Stimulated activated CD4-positive, alpha-beta T cell treated with anti-CD3 and anti-CD28 coated beads, Interleukin-1b, Interleukin-23, amount 100 ng/mL, for 1 hour (primary cell): ENCODE results near the gene DIPK1A.

ENCODE experiments used
- DNase-seq, 2 donors: peaks; one replicate each; pipeline ENCODE4 v3.0.0-alpha.2; 2020; ENCODE audit warnings: low read depth in 2 of 2

Gene DIPK1A

DNA sequence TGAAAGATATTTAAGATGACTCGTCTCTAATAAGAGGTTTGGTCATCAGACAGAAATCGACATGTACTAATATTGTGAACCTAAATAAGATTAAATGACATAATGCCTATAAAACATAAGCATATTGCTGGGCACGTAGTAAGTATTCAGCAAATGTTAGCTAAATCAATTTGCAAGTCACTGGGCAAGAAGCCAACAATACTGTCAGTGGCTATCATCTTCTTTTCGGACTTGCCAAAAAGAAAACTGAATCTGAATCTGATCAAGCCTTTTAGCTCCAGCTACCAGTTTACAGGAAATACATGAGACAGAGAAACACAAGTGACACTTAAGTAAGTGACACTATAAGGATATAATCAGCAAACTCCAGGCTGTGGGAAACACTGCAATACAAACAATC is 83.5 kb downstream of the DIPK1A start:
- no peak for DNase-seq

DNA sequence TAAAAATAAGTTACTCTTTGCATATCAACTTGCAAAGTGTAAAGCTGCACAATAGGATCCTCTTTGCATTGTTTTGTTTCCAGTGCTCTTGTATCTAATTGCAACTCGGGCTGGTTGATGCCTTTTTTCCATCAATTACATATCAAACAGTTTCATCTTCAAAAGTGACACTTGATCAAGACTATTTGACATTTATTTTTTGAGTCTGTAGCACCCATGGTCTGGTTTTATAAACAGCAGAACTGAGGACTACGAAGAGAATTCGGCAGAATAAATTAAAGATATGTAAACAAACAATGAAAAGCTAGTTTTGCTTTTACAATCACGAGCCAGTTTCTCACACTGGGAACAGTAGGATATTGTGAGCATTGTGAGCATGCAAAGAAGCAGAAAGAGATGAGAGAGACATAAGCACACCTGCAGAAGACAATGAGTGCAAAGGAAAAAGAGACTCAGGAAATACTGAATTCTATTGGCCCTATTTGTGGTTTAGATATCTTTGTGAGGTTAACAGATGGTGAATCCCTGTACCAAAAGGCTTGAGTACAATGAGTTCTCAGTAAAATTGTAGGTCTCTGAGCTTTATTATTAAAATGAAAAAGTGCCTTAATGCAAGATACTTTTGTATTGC is 84.1 kb downstream of the DIPK1A start:
- no peak for DNase-seq

- DNase-seq, result no peak
Observed at GRCh38 chr1:92876351-92876750, 84.9 kb downstream of the DIPK1A start.

GRCh38 chr1:92874987-92875386 is 86.3 kb downstream of the DIPK1A start:
- no peak for DNase-seq

DNA sequence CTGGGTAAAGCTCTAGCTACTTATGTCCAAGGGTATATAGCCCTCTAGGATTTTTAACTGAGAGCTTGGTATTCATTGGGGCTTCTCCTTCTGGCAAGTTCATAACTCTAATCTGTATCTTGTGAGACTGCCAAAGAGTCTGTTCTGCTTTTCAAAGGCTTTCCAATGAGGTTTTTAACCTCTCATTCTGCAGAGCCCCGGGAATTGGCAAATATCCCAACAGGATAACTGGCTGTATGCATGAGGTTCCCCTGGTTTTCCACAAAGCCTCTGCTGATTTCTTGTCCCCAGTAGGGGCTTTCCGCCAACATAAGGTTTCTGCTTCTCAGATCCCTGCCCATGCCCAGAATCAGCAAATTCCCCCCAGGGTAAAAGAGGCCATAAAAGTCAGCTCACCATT is 88.5 kb downstream of the DIPK1A start:
- no peak for DNase-seq

DNA sequence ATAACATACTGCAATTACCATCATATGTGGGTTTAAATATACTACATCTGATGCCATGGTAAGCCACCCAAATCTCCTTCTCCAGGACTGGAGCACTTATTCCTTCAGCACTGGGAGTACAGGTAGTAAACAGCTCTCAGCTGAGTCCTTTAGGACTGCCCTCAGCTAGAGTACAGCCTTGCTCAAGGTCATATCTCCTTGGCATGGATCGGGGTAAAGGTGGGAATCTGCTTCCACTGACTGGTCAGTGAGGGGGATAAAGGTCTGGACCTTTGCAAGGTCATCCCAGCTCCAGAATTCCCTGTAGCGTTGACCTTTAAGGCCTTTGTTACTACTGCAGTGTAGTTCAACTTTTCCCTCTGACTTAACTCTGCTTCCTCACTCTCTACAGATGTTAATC is 90.7 kb downstream of the DIPK1A start:
- DNase-seq, result no peak

DNA sequence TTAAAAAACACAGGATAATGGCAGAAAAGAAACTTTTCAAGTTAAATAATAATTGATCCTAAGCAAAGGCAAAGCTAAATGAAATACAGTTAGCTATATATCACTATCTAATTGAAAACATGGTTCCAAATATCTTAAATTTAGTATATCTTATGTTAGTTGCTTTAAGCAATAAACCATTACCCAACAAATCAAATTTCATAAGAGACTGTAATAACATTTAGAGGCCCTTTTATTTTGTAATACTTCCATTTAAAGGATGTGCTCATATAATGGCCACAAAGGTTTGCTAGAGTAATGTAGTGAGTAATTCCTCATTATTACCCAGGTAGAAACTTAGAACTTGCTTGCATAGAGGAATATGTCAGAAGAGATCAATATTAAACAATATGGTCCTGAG is 97.1 kb downstream of the DIPK1A start:
- DNase-seq, result no peak

- no peak for DNase-seq
Observed at GRCh38 chr1:92862605-92863004, 98.7 kb downstream of the DIPK1A start.

DNA sequence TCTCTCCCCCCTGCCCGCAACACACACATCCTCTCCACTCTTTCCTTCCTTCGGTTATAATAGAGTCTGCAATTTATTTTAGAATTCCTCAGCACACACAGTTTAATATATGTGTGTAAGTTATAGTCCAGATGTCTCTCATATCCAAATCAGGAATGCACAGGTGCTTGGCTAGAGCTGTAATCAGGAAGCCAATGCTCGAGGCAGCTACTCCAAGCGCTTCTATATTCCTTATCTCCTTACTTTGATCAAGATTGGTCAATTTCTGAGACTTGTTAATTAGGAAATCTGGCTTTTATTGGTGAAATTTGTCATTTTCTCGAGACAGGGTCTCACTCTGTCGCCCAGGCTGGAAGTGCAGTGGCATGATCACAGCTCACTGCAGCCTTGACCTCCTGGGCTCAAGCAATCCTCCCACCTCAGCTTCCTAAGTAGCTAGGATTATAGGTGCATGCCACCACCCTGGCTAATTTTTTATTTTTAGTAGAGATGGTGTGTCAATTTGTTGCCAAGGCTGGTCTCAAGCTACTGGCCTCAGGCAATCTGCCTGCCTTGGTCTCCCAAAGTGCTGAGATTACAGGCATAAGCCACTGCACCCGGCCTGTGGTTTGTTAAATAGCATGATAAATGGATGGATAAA is 101.7 kb downstream of the DIPK1A start:
- DNase-seq, result no peak

DNA sequence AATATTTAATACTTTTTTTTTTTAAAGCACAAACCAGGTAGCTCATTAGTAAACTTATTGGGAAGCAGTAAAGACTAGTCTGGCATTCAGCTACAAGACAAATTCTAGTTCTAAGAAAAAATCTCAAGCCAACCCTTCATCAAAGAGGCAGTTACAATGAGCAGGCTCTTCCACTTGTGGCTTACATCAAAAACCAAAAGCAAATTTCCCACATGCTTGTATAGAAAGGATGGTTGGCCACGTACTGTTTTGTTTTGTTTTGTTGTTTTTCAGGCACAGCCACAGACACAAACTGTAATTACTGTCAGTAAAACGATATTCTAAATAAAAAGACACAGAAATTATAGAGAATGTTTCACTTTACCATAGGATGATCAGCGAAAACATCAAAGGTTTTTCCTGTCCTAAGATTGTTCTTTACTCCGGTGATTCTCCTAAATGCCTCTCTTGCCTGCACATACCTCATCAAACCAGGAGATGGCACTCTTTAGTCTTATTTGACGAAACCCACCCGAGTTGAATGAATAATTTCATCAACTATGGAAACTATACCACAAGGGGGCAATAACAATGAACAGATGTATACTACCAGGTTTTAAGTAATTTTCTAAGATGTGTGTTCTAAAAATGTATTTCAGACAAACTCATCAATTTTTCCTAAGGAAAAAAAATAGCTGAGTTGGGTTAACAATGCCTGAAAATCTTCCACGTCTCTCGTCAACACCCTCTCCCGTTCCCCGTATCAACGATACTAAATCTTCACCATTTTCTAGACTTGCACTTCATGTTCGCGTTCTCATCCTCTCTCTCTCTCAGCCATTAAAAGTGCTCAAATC is 102.5 kb downstream of the DIPK1A start:
- peak; percentile 8 to 23 for DNase-seq

- DNase-seq, result no peak
Observed at GRCh38 chr1:92857817-92858216, 103.4 kb downstream of the DIPK1A start.

- DNase-seq, result no peak
Observed at GRCh38 chr1:92855236-92855635, 106.0 kb downstream of the DIPK1A start.

GRCh38 chr1:92854101-92854785 is 107.0 kb downstream of the DIPK1A start:
- DNase-seq, result no peak

GRCh38 chr1:92853299-92853698 is 108.0 kb downstream of the DIPK1A start:
- DNase-seq, result no peak

- DNase-seq, result no peak
Observed at GRCh38 chr1:92851729-92852128, 109.5 kb downstream of the DIPK1A start.

DNA sequence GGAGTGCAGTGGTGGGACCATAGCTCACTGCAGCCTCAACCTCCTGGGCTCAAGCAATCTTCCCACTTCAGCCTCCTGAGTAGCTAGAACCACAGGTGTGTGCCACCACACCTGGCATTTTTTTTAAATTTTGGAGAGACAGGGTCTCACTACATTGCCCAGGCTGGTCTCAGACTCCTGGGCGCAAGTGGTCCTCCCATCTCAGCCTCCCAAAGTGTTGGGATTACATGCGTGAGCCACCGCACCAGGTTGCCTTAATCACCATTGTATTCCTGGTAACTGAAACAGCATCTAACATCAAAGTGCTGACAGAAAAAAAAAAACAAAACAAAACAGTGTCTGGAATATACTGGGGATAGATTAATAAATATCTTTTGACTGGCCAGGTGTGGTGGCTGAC is 111.2 kb downstream of the DIPK1A start:
- DNase-seq, result no peak

DNA sequence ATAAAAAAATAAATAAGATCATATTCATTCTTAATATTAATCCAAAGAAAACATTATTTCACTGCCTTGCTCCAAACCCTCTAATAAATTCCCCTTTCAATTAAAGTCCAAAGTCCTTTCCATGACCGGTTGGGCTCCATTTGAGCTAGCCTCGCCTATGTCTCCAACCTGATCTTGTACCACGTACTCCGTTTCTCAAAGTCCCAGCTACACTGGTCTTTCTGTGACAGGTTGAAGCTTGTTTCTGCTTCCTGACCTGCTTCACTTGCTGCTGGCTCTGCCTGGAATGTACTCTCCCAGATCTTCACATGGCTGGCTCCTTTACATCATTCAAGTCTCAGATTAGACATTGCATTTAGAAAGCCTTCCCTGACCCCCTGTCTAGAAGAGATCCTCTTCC is 113.1 kb downstream of the DIPK1A start:
- no peak for DNase-seq

GRCh38 chr1:92845908-92846307 is 115.4 kb downstream of the DIPK1A start:
- no peak for DNase-seq

DNA sequence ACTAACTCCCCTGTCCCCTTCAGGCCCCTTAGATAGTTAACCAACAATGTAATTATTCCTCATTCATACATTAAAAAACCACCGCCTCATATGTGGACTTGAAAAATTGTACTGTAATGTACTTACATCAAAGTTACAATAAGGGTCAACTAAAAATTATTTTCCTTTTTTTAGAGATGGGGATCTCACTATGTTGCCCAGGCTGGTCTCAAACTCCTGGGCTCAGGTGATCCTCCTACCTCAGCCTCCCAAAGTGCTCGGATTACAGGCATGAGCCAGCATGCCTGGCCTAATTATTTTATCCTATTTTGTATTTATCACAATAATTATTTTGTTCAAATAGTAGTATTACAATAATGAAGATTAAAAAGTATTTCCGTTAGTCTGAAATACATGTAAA is 116.8 kb downstream of the DIPK1A start:
- DNase-seq, result no peak

- no peak for DNase-seq
Observed at GRCh38 chr1:92843429-92844352, 117.6 kb downstream of the DIPK1A start.

DNA sequence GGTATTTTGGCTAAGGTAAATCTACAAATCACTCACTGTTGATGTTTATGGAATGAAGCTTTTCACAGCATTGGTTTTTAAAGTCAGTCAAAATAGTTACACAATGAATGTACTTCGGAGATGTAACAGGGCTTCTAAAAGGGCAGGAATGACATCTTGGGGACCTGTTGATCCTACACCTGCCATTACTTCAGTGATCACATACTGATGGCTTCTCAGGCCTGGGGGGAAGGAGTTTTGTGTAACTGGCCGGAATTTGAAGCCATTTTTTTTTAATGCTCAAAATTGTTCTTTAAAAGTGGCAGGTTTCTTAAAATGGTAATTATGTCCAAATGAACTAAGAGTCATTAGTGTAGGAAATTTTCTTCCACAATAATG is 118.2 kb downstream of the DIPK1A start:
- no peak for DNase-seq
